ENCODE results near the gene DCD.

- TF ChIP-seq CTCF (IDR thresholded peaks at IDR 0.05) (peak in 4 of 6 experiments; percentile 14 to 34 (median 30)), POLR2A (IDR thresholded peaks at IDR 0.05) (no peak)
Measured at GRCh38 chr12:54658306-54659264, 10.4 kb upstream of the DCD start.
